Measurements from ENCODE around the gene CD47.

GRCh38 chr3:108118038-108118768 lies 27.4 kb upstream of the CD47 start:
- TF ChIP-seq, protein P1, sequence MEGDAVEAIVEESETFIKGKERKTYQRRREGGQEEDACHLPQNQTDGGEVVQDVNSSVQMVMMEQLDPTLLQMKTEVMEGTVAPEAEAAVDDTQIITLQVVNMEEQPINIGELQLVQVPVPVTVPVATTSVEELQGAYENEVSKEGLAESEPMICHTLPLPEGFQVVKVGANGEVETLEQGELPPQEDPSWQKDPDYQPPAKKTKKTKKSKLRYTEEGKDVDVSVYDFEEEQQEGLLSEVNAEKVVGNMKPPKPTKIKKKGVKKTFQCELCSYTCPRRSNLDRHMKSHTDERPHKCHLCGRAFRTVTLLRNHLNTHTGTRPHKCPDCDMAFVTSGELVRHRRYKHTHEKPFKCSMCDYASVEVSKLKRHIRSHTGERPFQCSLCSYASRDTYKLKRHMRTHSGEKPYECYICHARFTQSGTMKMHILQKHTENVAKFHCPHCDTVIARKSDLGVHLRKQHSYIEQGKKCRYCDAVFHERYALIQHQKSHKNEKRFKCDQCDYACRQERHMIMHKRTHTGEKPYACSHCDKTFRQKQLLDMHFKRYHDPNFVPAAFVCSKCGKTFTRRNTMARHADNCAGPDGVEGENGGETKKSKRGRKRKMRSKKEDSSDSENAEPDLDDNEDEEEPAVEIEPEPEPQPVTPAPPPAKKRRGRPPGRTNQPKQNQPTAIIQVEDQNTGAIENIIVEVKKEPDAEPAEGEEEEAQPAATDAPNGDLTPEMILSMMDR (conservative IDR thresholded peaks at IDR 0.05; ENCODE audit: low read depth, low read length) = no peak
- no peak for TF ChIP-seq EZH2phosphoT487 (IDR thresholded peaks at IDR 0.05; ENCODE audit: borderline replicate concordance, low read length)

All from PC-3 (cell line).